ENCODE results near the gene PITPNM3. TPM values are rescaled to one million over a fixed set of nuclear protein-coding genes. Genes with fewer than 3 reads are reported as not detected.

Gene PITPNM3
- total RNA-seq, 1 experiment from 2014 or later = 0.44 TPM

- ChIA-PET CTCF (no interaction called here), POLR2A (no interaction called here)
- in situ Hi-C loops (cut with HindIII; ENCODE audit: low pct_unique_long_range_greater_than_20kb, low sequenced_read_pairs) (no loop called here), intact Hi-C loops (cut with micrococcal nuclease; ENCODE audit: unreplicated experiment) (no loop called here)
- no peaks in the 10 kb centered on the region for H3K9me3 ChIP-seq (ENCODE audit: control insufficient read depth, insufficient read depth, low read depth, low read length)
- H3K4me3 ChIP-seq (ENCODE audit: low read depth in 2 of 2, low read length in 2 of 2) = no peak overlapping the region
- no peak overlapping the region for H3K27ac ChIP-seq (ENCODE audit: low read length)
- H3K36me3 ChIP-seq (ENCODE audit: control insufficient read depth, insufficient read depth, low read length) = no peaks in the 10 kb centered on the region
- DNase-seq (ENCODE audit: low read depth, low spot score) (no peak), ATAC-seq (no peak)
- BruUV-seq (replicated peaks) = no TSS peak
- TF ChIP-seq REST (IDR thresholded peaks at IDR 0.05; ENCODE audit: insufficient read depth in 1 of 2, low read depth in 2 of 2, low read length in 1 of 2) = no peak
- no peak for TF ChIP-seq POLR2AphosphoS5 (IDR thresholded peaks at IDR 0.05; ENCODE audit: low read depth, low read length)
- TF ChIP-seq SIN3A (IDR thresholded peaks at IDR 0.05; ENCODE audit: borderline replicate concordance, insufficient read depth, low read depth, low read length) = no peak
- no peak for TF ChIP-seq CTCF (IDR thresholded peaks at IDR 0.05)
- no peaks in the 10 kb centered on the region for H3K4me1 ChIP-seq (ENCODE audit: control insufficient read depth, insufficient read depth, low read length)
- no peaks in the 10 kb centered on the region for H3K27me3 ChIP-seq (ENCODE audit: control insufficient read depth, insufficient read depth, low read length)
These were observed 59.5 kb downstream of the PITPNM3 start for GRCh38 chr17:6496640-6497441.

- Histone ChIP-seq H3K9me3 (ENCODE audit: control insufficient read depth, insufficient read depth, low read depth, low read length) (no peaks in the 10 kb centered on the region), H3K4me3 (ENCODE audit: low read depth in 2 of 2, low read length in 2 of 2) (no peak overlapping the region), H3K36me3 (ENCODE audit: control insufficient read depth, insufficient read depth, low read length) (no peaks in the 10 kb centered on the region), H3K27ac (ENCODE audit: low read length) (no peak overlapping the region), H3K27me3 (ENCODE audit: control insufficient read depth, insufficient read depth, low read length) (no peaks in the 10 kb centered on the region), H3K4me1 (ENCODE audit: control insufficient read depth, insufficient read depth, low read length) (no peaks in the 10 kb centered on the region)
- no peak for TF ChIP-seq SIN3A (IDR thresholded peaks at IDR 0.05; ENCODE audit: borderline replicate concordance, insufficient read depth, low read depth, low read length)
- TF ChIP-seq POLR2AphosphoS5 (IDR thresholded peaks at IDR 0.05; ENCODE audit: low read depth, low read length) = no peak
- TF ChIP-seq REST (IDR thresholded peaks at IDR 0.05; ENCODE audit: insufficient read depth in 1 of 2, low read depth in 2 of 2, low read length in 1 of 2) = no peak
- TF ChIP-seq TCF7L2 (IDR thresholded peaks at IDR 0.05; ENCODE audit: low read depth, low read length) = no peak
- no peak for TF ChIP-seq CTCF (IDR thresholded peaks at IDR 0.05)
- no peak for ATAC-seq
- in situ Hi-C loops (cut with HindIII; ENCODE audit: low pct_unique_long_range_greater_than_20kb, low sequenced_read_pairs) (no loop called here), intact Hi-C loops (cut with micrococcal nuclease; ENCODE audit: unreplicated experiment) (no loop called here)
- DNase-seq (ENCODE audit: low read depth, low spot score) = no peak
- POLR2A ChIA-PET = no interaction called here
- CTCF ChIA-PET = no interaction called here
- no TSS peak for BruUV-seq (replicated peaks)
These were observed 60.3 kb downstream of the PITPNM3 start for GRCh38 chr17:6496116-6496481.
